DMS79 treated with DMSO at 0.1 percent for 48 hours (cell line): ENCODE data around the gene DDX52.
"Not testable (repeated sequence)": the region's sequence is repeated elsewhere in the genome, so short reads cannot be mapped to it uniquely, and the experiment has no call there.

Experiments
- DNase-seq: peaks from one replicate; lab custom pipeline; 2025; lab: John Stamatoyannopoulos, UW

DDX52 gene, protein sequence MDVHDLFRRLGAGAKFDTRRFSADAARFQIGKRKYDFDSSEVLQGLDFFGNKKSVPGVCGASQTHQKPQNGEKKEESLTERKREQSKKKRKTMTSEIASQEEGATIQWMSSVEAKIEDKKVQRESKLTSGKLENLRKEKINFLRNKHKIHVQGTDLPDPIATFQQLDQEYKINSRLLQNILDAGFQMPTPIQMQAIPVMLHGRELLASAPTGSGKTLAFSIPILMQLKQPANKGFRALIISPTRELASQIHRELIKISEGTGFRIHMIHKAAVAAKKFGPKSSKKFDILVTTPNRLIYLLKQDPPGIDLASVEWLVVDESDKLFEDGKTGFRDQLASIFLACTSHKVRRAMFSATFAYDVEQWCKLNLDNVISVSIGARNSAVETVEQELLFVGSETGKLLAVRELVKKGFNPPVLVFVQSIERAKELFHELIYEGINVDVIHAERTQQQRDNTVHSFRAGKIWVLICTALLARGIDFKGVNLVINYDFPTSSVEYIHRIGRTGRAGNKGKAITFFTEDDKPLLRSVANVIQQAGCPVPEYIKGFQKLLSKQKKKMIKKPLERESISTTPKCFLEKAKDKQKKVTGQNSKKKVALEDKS

DNA sequence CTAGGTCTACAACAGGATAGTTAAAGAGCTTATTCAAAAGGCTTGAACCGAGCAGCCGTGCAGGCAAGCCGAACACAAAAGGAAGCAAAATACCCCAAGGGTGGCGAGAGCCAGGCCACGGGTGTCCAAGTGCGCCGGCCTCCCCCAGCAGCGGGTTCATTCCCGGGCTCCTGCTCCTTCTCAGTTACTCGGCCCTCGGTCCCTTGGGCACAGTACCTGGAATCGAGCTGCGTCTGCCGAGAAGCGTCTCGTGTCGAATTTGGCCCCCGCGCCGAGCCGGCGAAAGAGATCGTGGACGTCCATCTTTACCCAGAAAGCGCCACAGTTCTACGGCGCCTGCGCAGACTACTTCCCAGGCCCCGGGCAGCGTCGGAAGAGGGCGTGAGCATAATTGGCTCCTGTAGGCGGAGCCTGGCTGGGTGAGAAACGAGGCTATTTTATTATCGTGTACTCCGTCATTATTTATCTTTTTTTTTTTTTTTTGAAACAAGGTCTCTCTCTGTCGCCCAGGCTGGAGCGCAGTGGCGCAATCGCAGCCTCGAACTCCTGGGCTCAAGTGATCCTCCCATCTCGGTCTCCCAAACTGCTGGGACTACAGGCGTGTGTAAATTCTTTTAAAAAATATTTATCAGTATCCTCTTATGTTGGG, at the start of gene DDX52:
TSS of gene DDX52 (minus strand) at position 329 of the 649 bp plus-strand sequence. CDS start at position 303, 26 bp downstream.
- DNase-seq: peak; percentile 95

DNA sequence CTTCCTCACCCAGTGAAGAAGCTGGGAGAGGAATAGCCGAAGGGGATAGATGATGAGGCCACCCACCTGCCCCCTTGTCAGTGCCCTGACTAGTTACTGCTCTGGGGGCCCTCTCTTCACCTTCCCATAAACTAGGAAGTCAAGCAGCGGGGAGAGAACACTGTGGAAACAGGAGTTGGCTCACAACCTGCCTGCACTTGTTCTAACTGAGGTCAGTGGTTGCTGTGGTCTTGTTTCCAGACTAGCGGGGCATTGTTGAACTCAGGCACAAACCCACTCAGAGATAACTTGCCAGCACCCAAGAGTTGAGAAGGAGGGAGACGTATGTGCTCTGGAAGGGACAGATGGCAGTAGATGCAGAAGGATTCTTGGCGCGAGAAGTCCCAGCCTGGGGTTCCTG, 48.6 kb upstream of the DDX52 start:
- DNase-seq: no peak

DNA sequence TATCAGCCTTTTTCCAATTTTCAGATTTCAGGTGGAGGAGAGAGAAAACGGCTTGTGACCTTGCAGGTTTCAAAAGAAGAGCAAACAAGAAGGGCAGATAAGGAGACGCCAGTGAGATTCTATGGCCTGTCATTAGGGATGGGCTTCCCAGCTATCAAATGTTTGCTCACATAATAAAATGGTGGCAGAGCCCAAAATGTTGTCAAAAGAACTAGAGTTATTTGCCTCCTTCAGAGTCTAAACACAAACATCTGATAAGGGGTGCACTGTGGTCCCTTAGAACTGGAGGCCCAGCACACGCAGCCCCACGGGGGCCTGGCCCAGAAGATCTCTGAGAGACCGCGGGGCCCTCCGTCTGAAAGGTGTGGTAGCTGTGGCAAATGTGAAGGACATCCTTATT, 46.1 kb upstream of the DDX52 start:
- no peak for DNase-seq

DNA sequence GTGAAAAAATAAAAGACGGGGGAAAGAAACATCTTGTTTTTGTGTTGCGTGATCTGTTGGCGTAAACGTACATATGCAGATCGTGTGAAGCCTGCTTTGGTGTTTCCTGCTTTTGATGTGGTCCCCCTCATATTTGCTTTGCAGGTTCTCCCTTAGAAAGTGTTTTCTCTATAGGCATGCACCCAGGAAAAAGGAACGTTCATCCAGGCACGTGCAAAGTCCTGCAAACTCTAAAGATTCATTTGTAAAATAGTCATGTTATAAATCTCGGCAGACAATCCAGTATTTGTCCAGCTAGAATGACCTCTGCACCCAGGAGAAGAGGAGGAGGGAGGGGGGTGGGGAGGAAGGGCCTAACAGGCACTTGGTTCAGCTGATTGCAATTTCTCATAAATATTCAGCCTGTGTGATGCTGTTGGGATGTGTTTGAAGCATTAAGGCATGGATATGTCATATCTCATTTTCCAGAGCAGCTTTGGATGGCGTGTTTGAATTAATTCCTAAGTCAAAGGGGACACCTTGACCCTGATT, 40.3 kb upstream of the DDX52 start:
- DNase-seq: no peak

DNA sequence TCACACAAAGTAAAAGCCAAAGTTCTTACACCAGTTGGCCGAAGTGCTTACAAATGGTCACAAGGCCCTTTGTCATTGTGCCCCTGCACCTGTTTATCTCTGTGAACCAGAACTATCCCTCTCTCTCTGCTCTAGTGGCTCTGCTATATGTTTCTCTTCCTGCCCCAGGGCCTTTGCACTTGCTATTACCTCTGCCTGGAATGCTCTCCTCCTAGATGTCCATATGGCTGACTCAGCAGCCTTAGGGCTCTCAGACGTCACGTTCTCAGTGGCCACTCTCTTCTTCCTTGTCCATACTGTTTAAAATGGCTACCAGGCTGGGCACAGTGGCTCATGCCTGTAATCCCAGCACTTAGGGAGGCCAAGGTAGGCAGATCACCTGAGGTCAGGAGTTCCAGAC, 38.8 kb upstream of the DDX52 start:
- DNase-seq: no peak

DNA sequence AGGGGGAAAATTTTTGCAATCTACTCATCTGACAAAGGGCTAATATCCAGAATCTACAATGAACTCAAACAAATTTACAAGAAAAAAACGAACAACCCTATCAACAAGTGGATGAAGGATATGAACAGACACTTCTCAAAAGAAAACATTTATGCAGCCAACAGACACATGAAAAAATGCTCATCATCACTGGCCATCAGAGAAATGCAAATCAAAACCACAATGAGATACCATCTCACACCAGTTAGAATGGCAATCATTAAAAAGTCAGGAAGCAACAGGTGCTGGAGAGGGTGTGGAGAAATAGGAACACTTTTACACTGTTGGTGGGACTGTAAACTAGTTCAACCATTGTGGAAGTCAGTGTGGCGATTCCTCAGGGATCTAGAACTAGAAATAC, 36.7 kb upstream of the DDX52 start:
- not testable (repeated sequence) for DNase-seq

DNA sequence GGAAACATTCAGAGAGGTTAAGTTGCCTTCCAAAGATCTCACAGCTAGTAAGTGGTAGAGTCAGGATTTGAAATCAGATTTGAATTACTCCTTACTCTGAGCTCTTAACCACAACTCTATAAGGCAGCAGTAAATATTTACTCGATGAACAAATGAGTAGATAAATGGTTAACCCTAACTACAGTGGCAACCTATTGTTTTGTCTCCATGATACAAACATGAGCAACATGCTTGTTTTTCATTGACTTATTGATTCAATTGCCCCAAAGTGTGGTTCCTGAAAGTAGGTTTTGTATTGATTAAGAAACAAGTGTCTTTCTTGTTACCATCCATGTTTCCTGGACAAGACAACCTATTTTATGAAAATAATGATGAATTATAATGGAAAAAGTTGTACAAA, 34.8 kb upstream of the DDX52 start:
- DNase-seq: no peak

DNA sequence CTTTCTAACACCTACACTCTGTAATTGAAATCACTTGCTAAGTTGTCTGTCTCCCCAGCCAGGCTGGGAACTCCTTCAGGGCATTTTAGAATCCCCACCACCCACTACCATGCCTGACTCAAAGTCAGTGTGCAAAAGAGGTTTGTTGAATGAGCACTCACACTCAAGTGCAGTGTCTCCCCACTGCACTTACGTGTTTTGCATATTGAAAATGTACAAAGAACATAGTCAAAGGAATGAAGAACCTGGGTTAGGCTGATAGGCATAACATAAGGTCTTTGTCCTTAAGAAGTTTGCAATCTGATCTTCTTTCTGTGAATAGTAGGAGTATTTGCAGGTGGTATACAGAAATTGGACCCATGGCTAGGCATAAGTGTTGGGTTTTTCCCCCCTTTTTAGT, 33.8 kb upstream of the DDX52 start:
- DNase-seq: no peak

DNA sequence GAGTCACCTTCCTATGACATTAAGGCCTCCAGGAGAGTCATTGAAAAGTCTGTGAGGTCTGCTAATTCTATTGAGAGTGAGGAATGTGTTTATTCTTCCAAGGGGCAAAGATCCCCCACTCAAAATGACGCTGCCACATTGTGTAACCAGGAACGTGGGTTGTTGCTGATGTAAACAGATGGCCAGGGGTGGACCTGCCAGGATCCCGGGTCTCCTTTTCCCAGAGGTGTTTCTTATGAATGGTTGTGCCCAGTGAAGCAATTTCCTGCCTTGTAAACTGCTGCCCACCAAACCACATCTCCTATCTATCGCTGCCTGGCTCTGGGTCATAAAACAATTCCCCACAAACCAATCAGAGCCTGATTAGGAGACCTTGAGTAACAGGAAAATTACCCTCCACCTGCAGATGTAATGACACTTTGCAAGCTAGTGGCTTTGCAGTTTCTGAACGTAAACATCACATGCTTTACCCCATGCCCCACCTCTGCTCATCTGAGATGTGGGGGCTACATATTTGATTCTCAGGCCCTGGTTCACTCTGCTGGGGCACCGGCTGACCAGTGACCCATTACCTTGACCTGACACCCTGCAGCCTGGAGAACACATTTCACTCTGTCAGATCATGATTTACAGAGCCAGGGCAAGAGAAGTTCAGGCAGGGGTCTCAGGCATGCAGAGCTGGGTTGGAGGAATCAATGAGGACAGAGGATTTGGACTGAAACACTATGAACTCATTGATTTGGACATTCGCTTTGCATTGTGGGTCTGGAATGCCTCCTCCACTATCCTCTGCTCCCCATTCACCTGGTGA, 33.1 kb upstream of the DDX52 start:
- DNase-seq: peak; percentile 70

DNA sequence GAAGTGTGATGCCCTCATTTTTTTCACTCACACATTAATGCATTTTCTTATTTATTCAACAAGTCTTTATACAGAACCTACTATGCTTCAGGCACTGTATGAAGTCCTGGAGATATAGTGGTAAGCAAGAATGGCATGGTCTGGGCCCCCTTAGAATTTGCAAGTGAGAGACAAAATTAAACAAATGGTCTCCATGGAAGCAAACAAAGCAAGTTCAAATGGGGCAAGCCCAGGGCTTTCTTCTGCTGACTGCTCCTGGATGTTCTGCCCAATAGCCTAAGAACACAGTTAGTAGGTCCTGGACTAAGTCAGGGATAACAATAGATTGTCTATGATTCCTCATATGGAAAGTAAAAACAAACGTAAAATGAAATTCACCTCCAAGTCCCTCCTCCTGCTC, 31.3 kb upstream of the DDX52 start:
- DNase-seq: no peak

DNA sequence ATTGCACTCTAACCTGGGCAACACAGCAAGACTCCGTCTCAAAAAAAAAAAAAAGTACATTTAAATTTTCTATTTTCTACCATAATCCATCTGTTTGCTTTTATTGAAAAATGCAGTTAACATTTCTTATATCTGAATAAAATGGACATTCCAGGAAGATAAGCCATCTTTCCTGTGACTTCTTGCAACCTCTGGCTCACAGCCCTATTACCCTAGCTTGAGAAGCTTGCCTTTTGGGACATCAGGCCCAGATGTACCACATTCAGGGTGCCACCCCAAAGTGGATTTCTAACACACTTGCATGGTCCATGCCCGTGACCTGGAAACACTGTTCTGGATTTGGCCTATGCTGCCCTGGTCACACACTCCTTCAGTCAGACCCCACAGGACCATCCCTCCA, 30.1 kb upstream of the DDX52 start:
- DNase-seq: no peak

DNA sequence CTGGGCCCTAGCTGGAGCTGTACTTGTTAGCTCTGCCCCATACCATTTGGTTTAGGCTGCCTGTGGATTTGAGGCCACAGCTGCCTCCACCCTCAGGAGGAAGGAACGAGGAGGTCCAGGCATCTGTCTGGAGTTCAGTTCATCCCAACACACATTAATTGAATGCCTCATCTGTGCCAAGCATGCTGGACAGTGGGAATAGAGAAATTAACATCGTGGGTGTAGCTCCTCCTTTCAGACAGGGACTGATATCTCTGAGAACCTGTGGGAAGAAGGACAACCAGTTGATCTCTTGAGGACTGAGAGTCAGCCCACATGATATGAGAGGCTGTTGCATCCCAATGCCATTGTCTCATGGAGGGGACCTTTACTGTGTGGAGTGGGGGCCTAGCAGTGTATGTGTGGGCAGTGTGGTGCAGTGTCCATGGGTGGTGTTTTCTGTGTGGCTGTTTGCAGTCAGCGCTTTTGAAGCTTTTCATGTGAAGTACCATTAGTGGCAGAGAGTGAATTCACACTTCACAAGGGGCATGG, 29.4 kb upstream of the DDX52 start:
- no peak for DNase-seq

DNA sequence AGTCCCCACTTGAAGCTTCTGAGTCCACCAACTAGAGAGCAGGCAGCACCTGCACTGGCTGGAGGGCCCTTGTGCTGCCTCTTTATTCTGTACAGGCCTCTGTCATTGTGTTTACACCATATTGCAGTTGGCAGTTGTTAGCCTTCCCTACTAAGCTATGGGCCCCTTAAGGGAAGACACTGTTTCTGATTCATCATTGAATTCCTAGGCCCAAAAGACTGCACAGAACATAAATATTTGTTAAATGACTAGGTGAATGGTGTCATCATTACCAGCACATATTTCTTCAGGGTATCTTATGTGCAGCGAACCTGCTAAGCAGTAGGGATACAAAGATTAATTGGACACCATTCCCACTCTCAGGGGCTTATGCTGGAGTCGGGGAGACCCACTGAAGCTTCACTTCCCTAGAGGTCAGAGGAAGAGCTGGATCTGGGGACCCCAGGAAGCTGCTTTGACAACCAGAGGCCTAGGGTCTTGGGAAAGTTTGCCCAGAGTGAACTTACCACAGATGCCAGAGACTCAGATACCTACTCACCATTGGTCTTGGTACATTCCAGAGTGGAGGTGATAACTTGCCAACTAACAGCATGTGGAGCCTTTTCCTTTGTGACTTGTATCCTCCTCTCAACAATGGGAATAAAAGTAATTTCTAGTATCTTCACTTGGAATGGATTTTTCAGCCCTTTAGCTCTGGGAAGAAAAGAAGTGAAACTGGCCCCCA, 28.7 kb upstream of the DDX52 start:
- DNase-seq: peak; percentile 90

DNA sequence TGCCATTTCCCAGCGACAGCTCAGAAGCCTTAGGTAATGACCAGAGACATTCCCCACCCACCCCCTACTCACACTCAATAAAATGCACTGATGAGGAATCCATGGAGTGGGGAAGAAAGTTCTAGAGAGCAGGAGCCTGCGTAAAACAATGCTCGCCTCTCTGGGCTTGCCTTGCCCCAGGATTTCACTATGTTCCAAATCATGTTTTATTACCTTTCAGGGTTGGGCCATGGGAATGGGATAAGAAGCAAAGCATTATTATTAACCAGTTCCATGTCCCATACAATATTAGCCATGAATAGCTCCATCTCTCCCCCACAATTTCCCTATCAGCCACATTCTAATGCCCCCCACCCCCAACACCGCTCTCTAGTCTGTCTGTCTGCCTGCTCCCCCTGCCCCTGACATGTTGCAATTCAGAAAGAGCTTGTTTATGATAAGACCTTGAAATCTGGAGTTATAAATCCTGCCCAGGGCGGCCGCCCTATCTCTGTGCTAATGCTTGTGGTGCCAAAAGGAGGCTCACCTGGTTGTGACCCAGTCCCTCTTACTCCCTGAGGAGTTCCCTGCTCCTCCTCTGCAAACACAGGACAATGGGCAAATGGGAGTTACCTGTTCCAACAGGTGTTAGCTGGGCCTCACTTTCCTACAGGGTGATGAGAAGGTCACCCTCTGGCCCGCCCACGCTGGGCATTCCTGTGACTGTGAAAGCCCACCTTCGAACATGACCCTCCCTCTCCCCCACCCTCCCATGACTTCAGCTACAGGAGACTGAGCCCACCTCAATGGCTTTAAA, 28.0 kb upstream of the DDX52 start:
- DNase-seq: no peak

DNA sequence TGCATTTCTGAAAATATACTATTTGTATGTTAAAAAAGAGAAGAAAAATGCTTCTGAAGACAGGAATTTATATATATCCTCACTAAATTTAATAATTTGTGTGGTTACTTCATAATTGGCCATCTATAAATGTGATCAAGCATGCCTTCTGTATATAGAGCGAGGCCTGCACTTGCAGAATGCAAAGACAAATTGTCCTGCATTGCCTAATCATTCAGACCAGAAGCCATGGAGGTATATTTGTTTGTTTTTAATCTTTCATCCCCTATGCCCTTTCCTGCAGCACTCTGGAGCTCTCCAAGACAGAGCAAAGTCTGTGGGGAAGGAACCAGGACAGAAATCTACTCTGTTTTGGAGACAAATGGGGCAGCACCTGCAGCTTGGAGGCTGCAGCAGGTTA, 23.8 kb upstream of the DDX52 start:
- no peak for DNase-seq

DNA sequence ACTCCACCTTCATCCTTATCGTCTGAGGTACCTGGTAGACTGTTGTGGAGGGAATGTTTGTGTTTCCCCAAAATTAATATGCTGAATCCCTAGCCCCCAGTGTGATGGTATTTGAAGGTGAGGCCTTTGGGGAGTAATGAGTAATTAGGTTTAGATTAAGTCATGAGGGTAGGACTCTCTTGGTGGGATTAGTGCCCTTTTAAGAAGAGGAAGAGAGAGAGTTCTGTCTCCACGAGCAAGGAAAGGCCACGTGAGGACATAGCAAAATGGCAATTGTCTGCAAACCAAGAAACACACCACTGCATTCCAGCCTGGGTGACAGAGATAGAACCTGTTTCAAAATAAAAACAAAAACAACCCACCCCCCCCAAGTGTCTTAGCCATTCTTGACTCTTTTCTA, 21.0 kb upstream of the DDX52 start:
- DNase-seq: no peak

DNA sequence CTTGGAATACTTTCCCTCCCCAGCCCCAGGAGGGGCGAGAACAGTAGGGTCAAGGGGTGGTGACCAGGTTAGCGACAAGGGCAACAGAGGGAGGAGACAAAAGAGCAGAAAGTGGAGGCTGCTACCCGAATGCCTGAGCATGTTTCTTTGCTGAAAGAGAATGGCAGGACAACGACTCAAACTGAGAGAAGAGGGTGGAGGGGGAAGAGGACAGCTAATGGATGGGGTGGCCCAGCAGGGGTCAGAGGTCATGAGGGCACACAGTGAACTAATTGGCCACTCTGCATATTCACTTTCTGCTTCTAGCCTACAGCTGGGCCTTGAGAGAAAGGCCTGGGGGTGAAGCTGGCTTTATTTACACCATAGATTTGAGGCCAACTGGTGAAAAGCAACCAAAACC, 19.1 kb upstream of the DDX52 start:
- no peak for DNase-seq

DNA sequence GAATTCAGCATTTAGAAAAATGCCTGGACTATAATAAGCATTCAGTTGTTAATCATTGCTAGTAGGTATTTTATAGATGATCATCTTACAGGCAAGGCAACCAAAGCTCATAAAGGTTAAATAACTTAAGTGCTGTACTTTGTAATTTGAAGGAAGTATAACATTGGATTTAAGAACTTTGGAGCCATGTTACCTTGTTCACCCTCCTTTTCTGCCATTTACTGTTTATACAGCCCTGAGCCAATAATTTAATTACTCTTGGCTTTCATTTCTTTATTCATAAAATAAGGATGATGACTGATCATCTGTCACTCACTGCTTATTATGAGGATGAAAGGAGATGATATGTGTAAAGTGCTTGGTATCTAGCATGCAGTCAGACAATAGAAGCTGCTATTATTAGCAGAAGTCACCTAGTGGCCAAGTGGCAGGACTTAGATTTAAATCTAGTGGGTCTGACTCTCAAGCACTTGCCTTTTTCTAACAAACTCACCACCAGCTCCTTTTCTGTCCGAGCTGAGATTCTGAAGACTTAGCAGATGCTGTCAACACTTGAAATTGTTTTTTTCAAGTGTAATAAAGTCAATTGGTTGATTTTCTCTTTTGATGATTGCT, 18.3 kb upstream of the DDX52 start:
- no peak for DNase-seq

DNA sequence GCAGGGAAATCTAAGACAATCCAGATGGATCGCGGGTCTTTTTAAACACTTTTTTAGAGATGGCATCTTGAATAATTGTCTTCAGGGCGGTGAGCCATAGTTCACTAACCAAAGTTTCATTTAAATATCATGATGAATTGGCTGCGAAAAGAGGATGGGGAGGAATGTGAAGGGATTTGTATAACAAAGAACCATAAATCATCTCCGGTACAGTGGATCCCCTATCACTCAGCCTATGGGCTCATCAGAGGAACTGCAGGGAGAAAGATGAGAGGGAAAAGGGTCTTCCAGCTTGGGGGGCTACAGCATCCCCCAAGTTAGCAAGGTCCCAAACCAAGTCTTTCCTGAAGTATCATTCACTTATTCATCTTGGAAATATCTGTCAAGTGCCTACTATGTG, 16.7 kb upstream of the DDX52 start:
- no peak for DNase-seq

DNA sequence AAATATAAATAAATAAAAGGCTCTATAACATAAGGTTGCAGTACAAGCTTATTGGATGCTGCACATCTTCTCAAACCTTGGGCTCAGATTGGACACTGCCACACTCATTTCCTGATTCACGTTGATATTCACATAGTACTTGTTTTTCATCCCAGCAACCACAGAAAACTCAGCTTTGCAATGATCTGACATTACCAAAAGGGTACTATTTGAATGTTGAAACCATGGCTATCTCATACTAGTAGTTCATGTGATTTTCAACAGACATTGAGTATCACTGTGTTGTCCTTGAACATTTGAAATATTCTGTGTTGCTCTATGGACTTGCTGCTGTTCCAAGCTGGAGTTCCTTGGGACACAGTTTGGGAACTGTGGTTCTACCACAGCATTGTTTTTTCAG, 14.0 kb upstream of the DDX52 start:
- no peak for DNase-seq
